ENCODE data around the gene ZACN.
A peak's percentile ranks its signal among the peaks of the same experiment; 100 is the strongest.
"Not testable (repeated sequence)": the region's sequence is repeated elsewhere in the genome, so short reads cannot be mapped to it uniquely, and the experiment has no call there.

Gene ZACN

GRCh38 chr17:76054112-76054476, 24.9 kb upstream of the ZACN start:
- DNase-seq: no peak

DNA sequence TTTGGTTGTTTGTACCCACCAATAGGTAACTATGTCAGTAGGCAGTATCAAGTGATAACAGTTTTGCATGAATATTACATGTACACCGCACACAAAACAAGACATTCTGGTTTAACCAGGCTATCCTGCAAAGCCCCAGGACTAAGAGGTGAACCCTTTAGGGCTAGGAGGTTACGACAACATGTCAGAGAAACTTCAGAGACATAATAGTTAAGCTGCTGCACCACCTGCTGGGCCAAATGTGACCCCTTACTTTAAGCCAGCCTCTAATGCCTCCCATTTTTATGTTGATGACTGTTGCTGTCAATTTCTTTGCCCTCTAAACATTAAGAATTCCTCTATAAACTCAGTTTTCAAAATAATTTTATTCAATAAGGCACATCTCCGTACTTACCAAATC, 22.1 kb upstream of the ZACN start:
- no peak for DNase-seq

DNA sequence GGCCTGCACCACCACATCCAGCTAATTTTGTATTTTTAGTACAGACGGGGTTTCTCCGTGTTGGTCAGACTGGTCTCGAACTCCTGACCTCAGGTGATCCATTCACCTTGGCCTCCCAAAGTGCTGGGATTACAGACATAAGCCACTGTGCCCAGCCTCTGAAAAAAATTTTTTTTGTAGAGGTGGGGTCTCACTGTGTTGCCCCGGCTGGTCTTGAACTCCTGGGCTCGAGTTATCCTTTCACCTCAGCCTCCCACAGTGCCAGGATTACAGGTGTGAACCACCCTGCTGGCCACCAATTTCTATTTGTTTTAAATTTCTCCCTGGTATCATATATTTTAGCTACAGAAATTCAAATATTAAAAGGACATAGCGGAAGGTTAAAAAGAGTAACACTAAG, 20.7 kb upstream of the ZACN start:
- not testable (repeated sequence) for DNase-seq

DNA sequence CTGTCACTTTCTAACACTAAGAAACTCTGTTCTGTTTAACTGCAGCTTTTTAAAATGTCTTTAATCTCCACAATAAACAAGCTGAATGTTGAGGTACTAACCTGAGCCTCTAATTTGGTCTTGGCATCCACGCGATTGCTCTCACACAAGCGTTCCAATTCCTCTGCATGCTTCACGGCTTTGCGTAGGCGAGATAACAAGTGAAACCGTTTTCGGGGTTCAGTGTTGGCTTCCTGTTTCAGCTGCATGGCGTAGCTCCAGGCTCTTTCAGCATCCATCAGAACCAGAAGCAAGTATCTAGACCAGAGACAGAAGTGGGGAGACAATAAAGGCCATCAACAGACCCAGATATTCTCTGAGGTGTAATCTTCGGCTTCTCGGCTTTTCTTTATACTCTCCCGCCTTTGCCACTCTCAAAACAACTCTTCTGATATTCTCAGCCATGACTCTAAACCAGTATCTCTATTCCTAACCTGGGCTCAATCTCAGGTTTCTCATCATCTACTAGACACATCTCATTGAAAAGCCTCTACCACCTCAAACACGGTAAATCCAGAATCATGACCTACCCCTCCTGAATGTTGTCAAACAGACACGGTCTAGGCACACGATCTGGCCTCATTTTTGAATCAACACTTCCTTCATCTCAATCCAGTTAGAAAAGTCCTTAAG, 15.0 kb upstream of the ZACN start:
- peak; percentile 22 to 53 for DNase-seq

GRCh38 chr17:76065775-76066174, 13.2 kb upstream of the ZACN start:
- no peak for DNase-seq

DNA sequence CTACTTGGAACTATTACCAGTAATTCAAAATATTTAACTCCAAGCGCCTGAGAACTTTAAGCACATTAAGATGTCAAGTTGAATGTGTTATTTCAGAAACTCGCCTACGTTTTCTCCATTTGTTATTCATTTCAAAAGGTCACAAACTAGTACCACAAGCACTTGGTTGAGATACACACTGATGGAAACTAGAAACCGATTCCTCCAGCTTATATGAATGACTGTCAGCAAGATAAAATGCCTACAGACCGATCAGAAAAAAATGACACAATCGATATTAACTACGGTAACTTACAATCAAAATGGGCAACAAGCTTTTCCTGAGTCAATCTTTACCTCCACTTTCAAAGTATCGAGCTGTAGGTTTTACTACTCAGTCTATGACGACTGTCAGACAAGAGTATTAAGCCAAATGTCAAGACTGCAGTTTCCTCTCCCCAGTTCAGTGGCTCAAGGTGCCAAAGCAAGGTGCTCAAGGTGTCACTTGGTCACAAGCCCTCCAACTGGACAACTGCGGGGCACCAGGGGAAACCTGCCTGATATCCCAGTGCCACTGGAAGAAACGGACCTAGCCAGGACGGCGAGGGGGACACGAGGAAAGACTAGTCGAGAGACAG, 7.3 kb upstream of the ZACN start:
- no peak for DNase-seq

- DNase-seq: peak; percentile 86 to 88
Measured at GRCh38 chr17:76072148-76072858, 6.7 kb upstream of the ZACN start, which contains the start of gene SRP68. TSS of gene SRP68 (minus strand) at chr17:76072517. CDS start at chr17:76072491, 26 bp downstream.

- no peak for DNase-seq
Measured at GRCh38 chr17:76074390-76075363, 4.3 kb upstream of the ZACN start, which contains the start of gene GALR2. TSS of gene GALR2 (plus strand) at chr17:76074781. CDS start at chr17:76074884, 103 bp downstream.

DNA sequence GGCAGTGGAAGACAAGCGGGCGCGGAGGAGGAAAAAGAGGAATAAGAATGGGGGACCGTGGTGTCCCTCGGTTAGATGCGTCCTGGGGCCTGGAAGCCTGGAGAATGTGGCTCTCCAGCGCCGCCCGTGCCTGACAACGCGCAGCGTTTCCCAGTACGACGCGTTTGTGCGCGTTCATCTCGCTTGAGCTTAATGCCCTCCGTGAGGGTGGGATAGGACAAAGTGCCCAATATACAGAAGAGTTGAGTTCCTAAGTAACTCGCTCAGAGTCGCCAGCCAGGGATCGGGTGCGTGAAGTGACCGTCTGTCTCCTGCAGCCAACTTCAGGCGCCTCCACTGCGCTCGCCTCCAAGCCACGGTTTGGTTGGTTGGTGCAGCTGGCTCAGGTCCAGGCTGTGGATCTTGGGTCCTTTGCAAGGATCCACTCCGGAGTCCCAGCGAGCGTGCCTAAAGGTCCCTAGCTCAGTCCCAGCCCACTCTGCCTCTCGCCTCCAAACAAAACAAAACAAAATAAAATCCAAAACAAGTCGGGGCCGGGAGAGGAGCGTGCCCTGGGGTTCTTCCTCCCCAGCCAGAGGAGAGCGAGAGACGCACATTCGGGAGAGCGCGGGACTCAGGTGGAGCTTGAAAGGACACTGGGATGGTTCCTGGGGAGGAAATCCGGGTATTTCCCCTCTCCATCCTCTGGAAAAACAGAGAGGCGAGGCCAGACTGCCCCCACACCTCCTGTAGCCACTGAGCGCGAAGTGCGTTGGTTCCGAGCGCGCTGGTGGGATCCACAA, 3.4 kb upstream of the ZACN start:
- no peak for DNase-seq

DNA sequence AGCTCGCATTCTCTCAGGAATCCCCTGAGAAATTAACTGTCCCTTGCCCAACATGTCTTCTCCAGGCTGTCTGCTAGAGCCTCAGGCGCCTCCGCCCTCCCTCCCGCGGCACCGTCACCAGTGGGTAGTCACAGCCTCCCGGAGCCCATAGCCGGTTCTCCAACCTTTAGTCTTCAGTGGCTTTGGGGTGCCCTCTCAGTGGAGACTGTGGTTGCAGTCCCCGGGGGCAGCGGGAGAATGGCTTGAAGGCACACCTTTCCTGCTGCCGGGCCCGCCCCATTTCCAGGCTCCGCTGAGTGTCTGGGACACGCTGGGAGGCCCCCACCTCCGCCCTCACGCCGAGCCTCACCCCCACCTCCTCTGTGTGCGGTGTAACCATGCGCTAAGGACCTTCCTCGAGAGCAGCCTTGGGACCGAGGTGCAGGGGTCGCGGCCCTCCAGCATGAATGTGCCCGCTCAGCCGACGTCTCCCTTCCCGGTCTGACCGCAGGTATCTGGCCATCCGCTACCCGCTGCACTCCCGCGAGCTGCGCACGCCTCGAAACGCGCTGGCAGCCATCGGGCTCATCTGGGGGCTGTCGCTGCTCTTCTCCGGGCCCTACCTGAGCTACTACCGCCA, 2.7 kb upstream of the ZACN start:
- DNase-seq: no peak

GRCh38 chr17:76076765-76077583, 2.0 kb upstream of the ZACN start:
- DNase-seq: peak; percentile 46 to 73

- DNase-seq: no peak
Measured at GRCh38 chr17:76077584-76078110, 1.3 kb upstream of the ZACN start.

- DNase-seq: not testable (repeated sequence)
Measured at GRCh38 chr17:76078370-76078769, 612 bp upstream of the ZACN start.

DNA sequence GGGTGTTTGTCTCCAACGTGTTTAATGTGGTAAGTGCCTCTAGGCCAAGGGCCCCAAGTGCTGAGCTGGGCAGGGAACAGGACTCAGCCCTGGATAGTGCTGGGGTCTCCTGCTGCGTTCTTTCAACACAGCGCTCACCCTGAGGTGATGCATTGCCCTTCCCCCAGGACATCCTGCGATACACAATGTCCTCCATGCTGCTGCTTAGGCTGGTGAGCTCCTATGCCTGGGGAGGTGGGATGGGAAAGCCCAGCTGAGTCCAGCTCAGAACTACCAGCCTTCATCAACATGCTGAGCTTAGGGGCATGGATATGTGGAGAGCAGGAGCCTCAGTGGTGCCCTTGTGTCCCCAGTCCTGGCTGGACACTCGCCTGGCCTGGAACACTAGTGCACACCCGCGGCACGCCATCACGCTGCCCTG, 563 bp downstream of the ZACN start:
- no peak for DNase-seq

- DNase-seq: no peak
Measured at GRCh38 chr17:76079956-76080767, 1.2 kb downstream of the ZACN start.

- no peak for DNase-seq
Measured at GRCh38 chr17:76080768-76081287, 1.8 kb downstream of the ZACN start.

GRCh38 chr17:76081295-76082210, 2.6 kb downstream of the ZACN start:
- no peak for DNase-seq
